ENCODE measurements around the gene CCDC178. TPM values are rescaled to one million over a fixed set of nuclear protein-coding genes. Genes with fewer than 3 reads are reported as not detected.

The CCDC178 gene
- total and polyA plus RNA-seq, 2 of the 4 experiments (the other 2 are of a cell fraction), result not detected

- Histone ChIP-seq H4K5ac (ENCODE audit: low read depth, low read length) (no peak overlapping the region), H3K4me2 (ENCODE audit: low read depth, low read length) (no peak overlapping the region), H2BK20ac (ENCODE audit: low read depth, low read length) (no peak overlapping the region), H3K4me3 (ENCODE audit: insufficient read depth, low read depth, low read length) (no peak overlapping the region), H3K56ac (ENCODE audit: extremely low read depth, insufficient read depth, low read length) (no peak overlapping the region), H4K8ac (ENCODE audit: low read depth in 2 of 2, low read length in 2 of 2) (no peak overlapping the region), H3K27me3 (ENCODE audit: control insufficient read depth, insufficient read depth, low read length) (no peaks in the 10 kb centered on the region), H4K91ac (ENCODE audit: insufficient read depth, low read depth, low read length) (no peak overlapping the region), H2AFZ (replicated peaks; ENCODE audit: low read length, poor library complexity) (no peak overlapping the region), H2BK120ac (ENCODE audit: low read depth, low read length) (no peak overlapping the region), H3K18ac (ENCODE audit: low read depth, low read length) (no peak overlapping the region), H3K4me1 (ENCODE audit: control insufficient read depth, insufficient read depth, low read length) (no peaks in the 10 kb centered on the region), H2BK15ac (ENCODE audit: low read depth, low read length) (no peak overlapping the region), H3K27ac (ENCODE audit: insufficient read depth, low read length) (no peak overlapping the region), H3K36me3 (ENCODE audit: control insufficient read depth, insufficient read depth, low read length) (no peaks in the 10 kb centered on the region), H2AK9ac (replicated peaks; ENCODE audit: low read depth, low read length, poor library complexity) (no peak overlapping the region), H3K9me1 (ENCODE audit: insufficient read depth, low read length) (no peaks in the 10 kb centered on the region), H3K4ac (ENCODE audit: low read depth, low read length) (no peak overlapping the region), H3K14ac (replicated peaks; ENCODE audit: low read depth, low read length) (no peak overlapping the region), H2AK5ac (ENCODE audit: low read depth, low read length) (no peak overlapping the region), H3K79me1 (ENCODE audit: low read depth in 1 of 2, low read length in 2 of 2) (no peaks in the 10 kb centered on the region), H2BK5ac (ENCODE audit: low read depth, low read length, poor library complexity, severe bottlenecking) (no peak overlapping the region), H3K9ac (ENCODE audit: low read depth, low read length) (no peak overlapping the region), H4K20me1 (ENCODE audit: insufficient read depth, low read length) (no peaks in the 10 kb centered on the region), H3K23ac (ENCODE audit: low read depth, low read length) (no peak overlapping the region), H3K9me3 (ENCODE audit: control insufficient read depth, insufficient read depth, low read length) (no peaks in the 10 kb centered on the region; the same call in 1 of the 2 replicates)
- TF ChIP-seq MAFK (IDR thresholded peaks at IDR 0.05; ENCODE audit: low read depth, low read length) (no peak), MAZ (IDR thresholded peaks at IDR 0.05; ENCODE audit: borderline replicate concordance, low read depth, low read length) (no peak), CEBPB (IDR thresholded peaks at IDR 0.05; ENCODE audit: low read depth, low read length) (no peak), USF2 (IDR thresholded peaks at IDR 0.05; ENCODE audit: low read depth, low read length) (no peak), POLR2A (IDR thresholded peaks at IDR 0.05; ENCODE audit: low read depth, low read length) (no peak), ELK1 (IDR thresholded peaks at IDR 0.05; ENCODE audit: borderline replicate concordance, low read depth, low read length) (no peak), CTCF (conservative IDR thresholded peaks at IDR 0.05; ENCODE audit: low read depth, low read length) (no peak), RAD21 (IDR thresholded peaks at IDR 0.05; ENCODE audit: low read length) (no peak)
- CTCF ChIA-PET, result no interaction called here
- in situ Hi-C loops (cut with MboI; ENCODE audit: low sequenced_read_pairs) (no loop called here), dilution Hi-C loops (cut with HindIII; ENCODE audit: low sequenced_read_pairs, unreplicated experiment) (no loop called here), intact Hi-C loops (cut with micrococcal nuclease) (no loop called here)
- ATAC-seq (ENCODE audit: low read depth) (no peak), DNase-seq (no peak)
- WGBS, 2 experiments (ENCODE audit: extremely low coverage in 2 of 2, insufficient read length in 1 of 2), result no CpG with 5 or more reads among the region's 1 CpG
- no TSS peak for BruUV-seq (replicated peaks)
- POLR2A ChIA-PET (ENCODE audit: unreplicated experiment), result no interaction called here
Measured at GRCh38 chr18:33114749-33115148, 325.8 kb downstream of the CCDC178 start.
